ENCODE measurements around the gene NCOA3.

The NCOA3 gene

DNA sequence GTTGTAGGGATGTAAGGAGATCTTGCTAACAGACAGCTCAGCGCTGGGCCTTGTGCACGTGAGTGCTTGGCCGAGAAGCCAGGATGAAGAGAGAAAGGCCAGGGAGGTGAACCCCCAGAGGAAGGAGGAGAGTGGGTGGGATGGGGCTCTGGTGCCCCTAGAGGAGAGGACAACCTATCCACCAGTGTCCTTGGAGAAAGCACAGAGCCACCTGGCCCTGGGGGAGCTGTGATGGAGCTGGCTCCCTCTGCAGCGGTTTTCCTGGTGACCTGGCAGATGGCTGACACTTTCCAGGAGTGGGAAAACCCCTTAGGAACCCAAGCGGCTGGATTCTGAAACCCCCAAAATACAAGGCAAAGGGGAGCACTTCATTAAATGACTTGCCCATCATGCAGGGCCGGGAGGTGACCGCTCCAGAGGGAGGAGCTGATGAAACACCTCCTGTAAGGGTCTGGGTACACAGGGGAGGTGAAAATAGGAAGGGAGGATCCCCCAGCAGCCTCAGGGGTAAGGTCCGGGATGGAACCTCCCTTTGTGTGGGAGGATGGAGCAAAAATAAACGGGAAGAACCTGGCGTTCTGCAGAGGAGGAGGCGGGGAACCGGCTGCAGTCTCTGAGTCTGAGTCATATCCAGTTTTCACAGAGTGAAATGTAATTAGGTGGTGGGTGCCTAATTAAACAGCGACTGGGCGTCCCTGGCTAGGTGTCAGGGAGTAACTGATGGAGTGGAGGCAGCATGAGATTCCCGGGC lies 203.2 kb downstream of the NCOA3 start:
- no peak for DNase-seq (ENCODE audit: low read depth)
- H3K4me3 ChIP-seq (ENCODE audit: control insufficient read depth, low read depth, low read length) = no peak overlapping the region
- TF ChIP-seq CTCF (IDR thresholded peaks at IDR 0.05; ENCODE audit: control insufficient read depth, insufficient read depth, low read depth, low read length, missing control alignments) = no peak

- no peak overlapping the region for H3K4me3 ChIP-seq (ENCODE audit: control insufficient read depth, low read depth, low read length)
- no peak for DNase-seq (ENCODE audit: low read depth)
- no peak for TF ChIP-seq CTCF (IDR thresholded peaks at IDR 0.05; ENCODE audit: control insufficient read depth, insufficient read depth, low read depth, low read length, missing control alignments)
Observed at GRCh38 chr20:47705497-47705856, 203.8 kb downstream of the NCOA3 start.

DNA sequence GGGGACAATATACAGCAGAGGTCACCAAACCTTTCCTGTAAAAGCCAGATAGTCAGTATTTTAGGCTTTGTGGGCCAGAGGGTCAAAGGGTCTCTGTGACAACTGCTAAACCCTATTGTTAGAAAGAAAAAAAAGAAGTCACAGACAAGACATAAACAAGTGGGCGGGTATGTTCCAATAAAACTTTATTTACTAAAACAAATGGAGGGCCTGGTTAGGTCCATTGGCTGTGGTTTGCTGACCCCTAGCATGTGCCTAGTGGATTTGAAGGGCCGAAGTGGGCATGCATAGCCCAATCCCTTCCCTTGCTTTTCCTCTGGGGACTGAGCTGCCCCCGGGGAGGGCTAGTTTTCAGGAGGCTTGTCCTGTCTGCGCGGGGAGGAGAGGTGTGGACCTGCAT lies 204.7 kb downstream of the NCOA3 start:
- no peak overlapping the region for H3K4me3 ChIP-seq (ENCODE audit: control insufficient read depth, low read depth, low read length)
- TF ChIP-seq CTCF (IDR thresholded peaks at IDR 0.05; ENCODE audit: control insufficient read depth, insufficient read depth, low read depth, low read length, missing control alignments) = no peak
- DNase-seq (ENCODE audit: low read depth) = no peak
